ENCODE measurements around the gene VAX1. TPM values are rescaled to one million over a fixed set of nuclear protein-coding genes. Genes with fewer than 3 reads are reported as not detected.

The VAX1 gene
- total RNA-seq, 2 donors from 2014 or later: 3.2 to 3.5 TPM

GRCh38 chr10:117160567-117160966, 22.5 kb upstream of the VAX1 start:
- Mint-ChIP-seq H3K36me3 (ENCODE audit: low read depth) (no peaks in the 10 kb centered on the region), H3K27me3 (ENCODE audit: insufficient read depth) (peaks cover 84% of the 10 kb centered on the region), H3K4me1 (peaks cover 65% of the 10 kb centered on the region), H3K4me3 (peak overlapping the region; percentile 30), H3K27ac (peak overlapping the region; percentile 52), H3K9me3 (no peaks in the 10 kb centered on the region)
- 31 to 38% methylated on average over 5 of the region's 5 CpGs for WGBS, 2 experiments (ENCODE audit: insufficient coverage in 1 of 2, insufficient read length in 1 of 2)
- no peak overlapping the region for H3K4me3 ChIP-seq (ENCODE audit: low read length)
- DNase-seq: peak; percentile 52
- H3K9ac ChIP-seq (ENCODE audit: extremely low read depth, low read length, poor library complexity, severe bottlenecking): no peak overlapping the region
- no peaks in the 10 kb centered on the region for H3K36me3 ChIP-seq (ENCODE audit: control insufficient read depth, insufficient read depth, low read length)
- no peaks in the 10 kb centered on the region for H3K9me3 ChIP-seq (ENCODE audit: control insufficient read depth, low read length)
- TF ChIP-seq, protein P1, sequence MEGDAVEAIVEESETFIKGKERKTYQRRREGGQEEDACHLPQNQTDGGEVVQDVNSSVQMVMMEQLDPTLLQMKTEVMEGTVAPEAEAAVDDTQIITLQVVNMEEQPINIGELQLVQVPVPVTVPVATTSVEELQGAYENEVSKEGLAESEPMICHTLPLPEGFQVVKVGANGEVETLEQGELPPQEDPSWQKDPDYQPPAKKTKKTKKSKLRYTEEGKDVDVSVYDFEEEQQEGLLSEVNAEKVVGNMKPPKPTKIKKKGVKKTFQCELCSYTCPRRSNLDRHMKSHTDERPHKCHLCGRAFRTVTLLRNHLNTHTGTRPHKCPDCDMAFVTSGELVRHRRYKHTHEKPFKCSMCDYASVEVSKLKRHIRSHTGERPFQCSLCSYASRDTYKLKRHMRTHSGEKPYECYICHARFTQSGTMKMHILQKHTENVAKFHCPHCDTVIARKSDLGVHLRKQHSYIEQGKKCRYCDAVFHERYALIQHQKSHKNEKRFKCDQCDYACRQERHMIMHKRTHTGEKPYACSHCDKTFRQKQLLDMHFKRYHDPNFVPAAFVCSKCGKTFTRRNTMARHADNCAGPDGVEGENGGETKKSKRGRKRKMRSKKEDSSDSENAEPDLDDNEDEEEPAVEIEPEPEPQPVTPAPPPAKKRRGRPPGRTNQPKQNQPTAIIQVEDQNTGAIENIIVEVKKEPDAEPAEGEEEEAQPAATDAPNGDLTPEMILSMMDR (conservative IDR thresholded peaks at IDR 0.05): no peak
- H3K4me1 ChIP-seq (ENCODE audit: control insufficient read depth, insufficient read depth, low read length): peaks cover 14% of the 10 kb centered on the region
- H3K27ac ChIP-seq (ENCODE audit: low read depth, low read length): no peak overlapping the region
- peaks cover 89% of the 10 kb centered on the region for H3K27me3 ChIP-seq (ENCODE audit: control insufficient read depth, insufficient read depth, low read length, poor library complexity, severe bottlenecking)

GRCh38 chr10:117159390-117159789, 21.3 kb upstream of the VAX1 start:
- Histone ChIP-seq H3K9ac (ENCODE audit: extremely low read depth, low read length, poor library complexity, severe bottlenecking) (no peak overlapping the region), H3K4me3 (ENCODE audit: low read length) (peak overlapping the region; percentile 47), H3K4me1 (ENCODE audit: control insufficient read depth, insufficient read depth, low read length) (peaks cover 14% of the 10 kb centered on the region), H3K9me3 (ENCODE audit: control insufficient read depth, low read length) (no peaks in the 10 kb centered on the region), H3K36me3 (ENCODE audit: control insufficient read depth, insufficient read depth, low read length) (no peaks in the 10 kb centered on the region), H3K27ac (ENCODE audit: low read depth, low read length) (no peak overlapping the region), H3K27me3 (ENCODE audit: control insufficient read depth, insufficient read depth, low read length, poor library complexity, severe bottlenecking) (peaks cover 89% of the 10 kb centered on the region)
- no peaks in the 10 kb centered on the region for H3K36me3 Mint-ChIP-seq (ENCODE audit: low read depth)
- H3K4me1 Mint-ChIP-seq: peaks cover 58% of the 10 kb centered on the region
- H3K9me3 Mint-ChIP-seq: no peaks in the 10 kb centered on the region
- H3K4me3 Mint-ChIP-seq: peak overlapping the region; percentile 30
- peak; percentile 93 for DNase-seq
- H3K27me3 Mint-ChIP-seq (ENCODE audit: insufficient read depth): peaks cover 84% of the 10 kb centered on the region
- H3K27ac Mint-ChIP-seq: peak overlapping the region; percentile 91
- WGBS, 2 experiments (ENCODE audit: insufficient coverage in 1 of 2, insufficient read length in 1 of 2): 0% methylated on average over 5 to 6 of the region's 6 CpGs
- TF ChIP-seq, protein P1 (conservative IDR thresholded peaks at IDR 0.05): no peak

- no peak overlapping the region for H3K4me3 ChIP-seq (ENCODE audit: low read length)
- Mint-ChIP-seq H3K4me1 (peaks cover 56% of the 10 kb centered on the region), H3K36me3 (ENCODE audit: low read depth) (no peaks in the 10 kb centered on the region), H3K27ac (no peak overlapping the region), H3K4me3 (no peak overlapping the region), H3K9me3 (no peaks in the 10 kb centered on the region), H3K27me3 (ENCODE audit: insufficient read depth) (peaks cover 84% of the 10 kb centered on the region)
- H3K9me3 ChIP-seq (ENCODE audit: control insufficient read depth, low read length): no peaks in the 10 kb centered on the region
- WGBS, 2 experiments (ENCODE audit: insufficient coverage in 1 of 2, insufficient read length in 1 of 2): 61% methylated on average over 2 of the region's 2 CpGs; no CpG with 5 or more reads in 1 of the 2 experiments
- H3K27me3 ChIP-seq (ENCODE audit: control insufficient read depth, insufficient read depth, low read length, poor library complexity, severe bottlenecking): peaks cover 88% of the 10 kb centered on the region
- TF ChIP-seq, protein P1 (conservative IDR thresholded peaks at IDR 0.05): no peak
- H3K9ac ChIP-seq (ENCODE audit: extremely low read depth, low read length, poor library complexity, severe bottlenecking): no peak overlapping the region
- H3K27ac ChIP-seq (ENCODE audit: low read depth, low read length): no peak overlapping the region
- H3K36me3 ChIP-seq (ENCODE audit: control insufficient read depth, insufficient read depth, low read length): no peaks in the 10 kb centered on the region
- no peak for DNase-seq
- peaks cover 14% of the 10 kb centered on the region for H3K4me1 ChIP-seq (ENCODE audit: control insufficient read depth, insufficient read depth, low read length)
Measured at GRCh38 chr10:117158297-117158696, 20.2 kb upstream of the VAX1 start.

Data from endodermal cell (in vitro differentiated cells).